ENCODE results near the gene LARP1. TPM values are rescaled to one million over a fixed set of nuclear protein-coding genes. Genes with fewer than 3 reads are reported as not detected.
A peak's percentile ranks its signal among the peaks of the same experiment; 100 is the strongest.

Gene LARP1
- total and polyA plus RNA-seq, 8 donors: 35.8 to 195 (median 117) TPM

- H3K27ac ChIP-seq: peak overlapping the region in 1 of 4 donors; percentile 8
- H3K4me3 ChIP-seq: no peak overlapping the region
- no peaks in the 10 kb centered on the region for H3K27me3 ChIP-seq
- no peak for TF ChIP-seq CTCF (IDR thresholded peaks at IDR 0.05)
- peaks cover 50 to 58% (median 54%) of the 10 kb centered on the region in 3 donors for H3K4me1 ChIP-seq
- intact Hi-C loops (cut with DNase I): no loop called here
- DNase-seq (no peak), ATAC-seq (peak in 2 of 4 donors; percentile 14 to 27), FAIRE-seq (no peak)
- 29 to 39% methylated on average over 1 of the region's 1 CpG for WGBS, 2 donors
- no peaks in the 10 kb centered on the region for H3K9me3 ChIP-seq
- no peaks in the 10 kb centered on the region for H3K36me3 ChIP-seq
Measured at GRCh38 chr5:154782812-154783592, 27.8 kb downstream of the LARP1 start.

GRCh38 chr5:154783774-154784460 lies 28.7 kb downstream of the LARP1 start:
- Histone ChIP-seq H3K4me3 (no peak overlapping the region), H3K36me3 (no peaks in the 10 kb centered on the region), H3K9me3 (no peaks in the 10 kb centered on the region), H3K27ac (peak overlapping the region in 2 of 4 donors; percentile 15 to 24), H3K27me3 (no peaks in the 10 kb centered on the region), H3K4me1 (peaks cover 45 to 60% (median 54%) of the 10 kb centered on the region in 3 donors)
- FAIRE-seq (no peak), ATAC-seq (peak; percentile 33 to 49 (median 44)), DNase-seq (no peak)
- TF ChIP-seq CTCF (IDR thresholded peaks at IDR 0.05): no peak
- intact Hi-C loops (cut with DNase I): no loop called here
- 48 to 51% methylated on average over 11 of the region's 11 CpGs for WGBS, 2 donors

- TF ChIP-seq CTCF (IDR thresholded peaks at IDR 0.05): no peak
- FAIRE-seq: no peak
- intact Hi-C loops (cut with DNase I): no loop called here
- ATAC-seq: no peak
- no peaks in the 10 kb centered on the region for H3K9me3 ChIP-seq
- WGBS, 2 donors: 60 to 80% methylated on average over 2 of the region's 2 CpGs
- H3K27ac ChIP-seq: no peak overlapping the region
- DNase-seq: no peak
- no peak overlapping the region for H3K4me3 ChIP-seq
- no peaks in the 10 kb centered on the region for H3K27me3 ChIP-seq
- peaks cover 43 to 60% (median 51%) of the 10 kb centered on the region in 3 donors for H3K4me1 ChIP-seq
- H3K36me3 ChIP-seq: no peaks in the 10 kb centered on the region
Measured at GRCh38 chr5:154784856-154785255, 29.7 kb downstream of the LARP1 start.

GRCh38 chr5:154786414-154786813 lies 31.2 kb downstream of the LARP1 start:
- DNase-seq (no peak), FAIRE-seq (no peak), ATAC-seq (peak in 3 of 4 donors; percentile 26 to 45 (median 36))
- TF ChIP-seq CTCF (IDR thresholded peaks at IDR 0.05): no peak
- H3K4me1 ChIP-seq: peaks cover 39 to 55% (median 48%) of the 10 kb centered on the region in 3 donors
- no peak overlapping the region for H3K4me3 ChIP-seq
- peaks cover 0 to 13% (median 0%) of the 10 kb centered on the region in 3 donors for H3K36me3 ChIP-seq
- no peaks in the 10 kb centered on the region for H3K27me3 ChIP-seq
- intact Hi-C loops (cut with DNase I): no loop called here
- WGBS, 2 donors: 44 to 46% methylated on average over 2 of the region's 2 CpGs
- no peaks in the 10 kb centered on the region for H3K9me3 ChIP-seq
- no peak overlapping the region for H3K27ac ChIP-seq
